DOHH2 (cell line): ENCODE data around the gene PCDH9.

Source experiments
- CTCF ChIP-seq: fragments of 200-600 bp; sonication (generic); IDR thresholded peaks from one replicate; pipeline ENCODE4 v1.5.1; 2014; ENCODE audit warnings: antibody characterized with exemption, mild to moderate bottlenecking, low read depth, low read length; ENCODE audit not compliant: poor library complexity, severe bottlenecking
- EZH2phosphoT487 ChIP-seq: fragments of 200-600 bp; sonication (generic); IDR thresholded peaks from 2 replicates; pipeline ENCODE4 v1.6.1; 2017; ENCODE audit warnings: borderline replicate concordance, mild to moderate bottlenecking, antibody characterized with exemption, low read length, moderate library complexity, mixed read lengths

GRCh38 chr13:67186995-67187569, 43.1 kb downstream of the PCDH9 start:
- TF ChIP-seq CTCF (no peak), EZH2phosphoT487 (no peak)
